Spleen (tissue), 7 donors: ENCODE measurements around the gene SEC24D.

Experiments used
- CTCF ChIP-seq, 11 experiments: fragments of 200-600 bp in 7 of 11; fragments of 450-650 bp in 4 of 11; sonication (generic) in 4 of 11; IDR thresholded peaks in 8 of 11; conservative IDR thresholded peaks in 3 of 11; 1 replicate in 7 of 11; 2 replicates in 4 of 11; pipeline versions ENCODE4 v1.4.0 to v1.8.0; 2016 to 2021; ENCODE audit warnings: antibody characterized with exemption in 11 of 11, inconsistent platforms in 4 of 11, mild to moderate bottlenecking in 1 of 11
- POLR2A ChIP-seq, 3 donors: fragments of 450-650 bp; IDR thresholded peaks; one replicate each; pipeline ENCODE4 v1.5.1; 2017; ENCODE audit warnings: antibody characterized with exemption in 3 of 3, mild to moderate bottlenecking in 1 of 3
- POLR2AphosphoS5 ChIP-seq, 3 donors: sonication (generic); formaldehyde crosslinking; IDR thresholded peaks; one replicate each; pipeline ENCODE4 v1.5.1; 2017; ENCODE audit warnings: antibody characterized with exemption in 3 of 3
- donor health status: DM: no; HTN: no; CAD: no; lungs with moderate emphysema.
- donor health status: DM: no; HTN: no; CAD: no.
- donor health status: DM: no; HTN: no; CAD: no.

- TF ChIP-seq CTCF (IDR thresholded peaks at IDR 0.05 in 8 of 11, conservative IDR thresholded peaks at IDR 0.05 in 3 of 11): no peak
- no peak for TF ChIP-seq POLR2AphosphoS5 (IDR thresholded peaks at IDR 0.05)
- no peak for TF ChIP-seq POLR2A (IDR thresholded peaks at IDR 0.05)
Observed at GRCh38 chr4:118755438-118756226, 80.3 kb downstream of the SEC24D start.
